CD4-positive, alpha-beta T cell treated with Interleukin-4 for 1 hour (primary cell): Measurements from ENCODE around the gene HMG20B.
A peak's percentile ranks its signal among the peaks of the same experiment; 100 is the strongest.

Source experiments
- DNase-seq, 2 donors: peaks; one replicate each; pipeline ENCODE4 v3.0.0-alpha.2; 2020 to 2022

HMG20B gene

DNA sequence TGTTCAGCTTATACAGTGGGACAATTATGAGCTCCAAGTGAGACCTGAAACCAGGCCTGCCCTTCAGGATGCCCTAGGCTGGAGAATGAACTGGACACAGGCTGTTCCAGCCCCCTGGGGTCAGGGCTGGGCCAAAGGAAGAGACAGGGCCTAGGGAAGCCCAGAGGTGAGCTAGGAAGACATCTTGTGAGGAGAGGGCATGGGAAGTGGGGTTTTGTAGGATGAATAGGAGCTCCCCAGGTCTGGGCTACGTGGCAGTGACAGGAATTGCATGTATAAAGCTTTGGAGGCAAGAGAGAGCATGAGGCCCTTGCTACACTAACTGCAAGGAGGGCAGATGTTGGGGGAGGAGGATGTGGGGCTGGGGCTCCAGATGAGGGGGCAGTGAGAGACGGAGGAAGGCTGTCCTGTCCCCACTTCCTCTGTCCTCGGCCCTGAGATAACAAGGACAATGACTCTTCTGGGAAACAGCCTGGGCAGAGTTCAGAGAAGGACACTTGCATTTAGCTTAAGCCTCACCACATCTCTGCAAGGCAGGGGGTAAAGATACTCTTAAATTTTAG lies 35.4 kb downstream of the HMG20B start:
- DNase-seq, result no peak

DNA sequence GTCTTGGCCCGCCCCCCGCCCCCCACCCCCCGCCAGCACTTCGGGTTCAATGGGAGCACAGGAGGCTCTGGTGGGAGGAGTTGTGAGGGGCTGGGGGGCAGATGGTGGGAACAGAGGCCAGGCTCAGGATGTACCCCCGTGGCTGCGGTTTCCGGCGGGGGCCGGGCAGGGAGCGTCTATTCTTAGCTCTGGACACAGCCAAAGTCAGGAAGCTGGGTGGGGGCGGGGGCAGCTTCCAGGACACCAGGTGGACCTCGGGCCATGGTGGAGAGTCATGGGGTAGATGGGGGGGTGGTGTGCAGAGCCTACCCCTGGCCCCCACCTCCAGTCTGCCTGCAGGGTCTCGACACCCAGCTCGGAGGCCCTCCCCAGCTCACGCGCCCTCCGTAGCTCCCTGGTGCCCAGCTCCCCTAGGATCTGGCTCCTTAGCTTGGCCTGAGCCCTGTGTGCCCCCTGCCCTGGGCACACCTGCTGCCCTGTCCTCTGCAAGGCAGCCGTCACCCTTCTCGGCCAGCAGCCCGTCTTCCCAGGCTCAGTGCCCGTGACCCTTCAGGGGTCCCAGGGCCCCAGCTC lies 36.1 kb downstream of the HMG20B start:
- no peak for DNase-seq

DNA sequence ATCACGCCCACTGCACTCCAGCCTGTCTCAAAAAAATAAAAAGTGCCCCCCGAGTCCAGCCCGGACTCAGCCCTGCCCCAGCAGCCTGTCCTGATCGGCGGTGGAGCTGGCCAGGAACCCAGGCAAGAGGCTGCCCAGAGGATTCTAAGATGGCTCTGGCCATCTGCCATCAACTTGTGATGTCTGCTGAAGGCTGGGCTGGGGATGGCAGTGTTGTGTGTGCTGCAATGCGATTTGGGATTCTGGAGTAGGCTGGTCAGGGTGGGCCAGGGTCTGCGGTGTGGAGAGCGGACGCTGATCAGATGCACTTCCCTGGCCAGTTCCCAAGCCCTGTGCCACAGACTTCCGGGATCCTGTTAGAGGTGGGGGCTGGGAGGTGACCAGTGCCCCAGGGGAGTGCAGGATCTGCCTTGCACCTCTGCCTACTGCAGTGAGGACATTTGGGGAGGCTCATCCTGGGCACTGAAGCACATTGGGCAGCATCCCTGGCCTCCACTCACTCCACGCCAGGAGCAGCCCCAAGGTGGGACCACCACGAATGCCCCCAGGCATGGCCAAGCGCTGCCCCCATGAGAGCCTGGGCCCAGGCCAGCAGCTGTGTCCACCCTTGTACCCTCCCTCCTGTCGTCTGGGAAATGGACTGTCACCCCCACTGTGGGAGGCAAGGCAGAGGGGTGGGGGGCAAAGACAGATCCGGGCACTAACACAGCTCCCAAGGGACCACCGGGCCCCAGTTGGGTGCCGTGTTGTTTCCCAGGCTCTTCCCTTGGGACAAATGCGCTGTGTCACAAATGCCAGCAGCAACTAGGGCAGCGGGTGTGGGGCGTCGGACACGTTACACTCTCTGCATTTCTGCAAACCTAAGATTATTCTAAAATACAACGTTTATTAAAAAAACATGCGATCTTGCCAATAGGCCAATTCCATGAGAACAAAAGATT lies 37.3 kb downstream of the HMG20B start:
- DNase-seq, result no peak

DNA sequence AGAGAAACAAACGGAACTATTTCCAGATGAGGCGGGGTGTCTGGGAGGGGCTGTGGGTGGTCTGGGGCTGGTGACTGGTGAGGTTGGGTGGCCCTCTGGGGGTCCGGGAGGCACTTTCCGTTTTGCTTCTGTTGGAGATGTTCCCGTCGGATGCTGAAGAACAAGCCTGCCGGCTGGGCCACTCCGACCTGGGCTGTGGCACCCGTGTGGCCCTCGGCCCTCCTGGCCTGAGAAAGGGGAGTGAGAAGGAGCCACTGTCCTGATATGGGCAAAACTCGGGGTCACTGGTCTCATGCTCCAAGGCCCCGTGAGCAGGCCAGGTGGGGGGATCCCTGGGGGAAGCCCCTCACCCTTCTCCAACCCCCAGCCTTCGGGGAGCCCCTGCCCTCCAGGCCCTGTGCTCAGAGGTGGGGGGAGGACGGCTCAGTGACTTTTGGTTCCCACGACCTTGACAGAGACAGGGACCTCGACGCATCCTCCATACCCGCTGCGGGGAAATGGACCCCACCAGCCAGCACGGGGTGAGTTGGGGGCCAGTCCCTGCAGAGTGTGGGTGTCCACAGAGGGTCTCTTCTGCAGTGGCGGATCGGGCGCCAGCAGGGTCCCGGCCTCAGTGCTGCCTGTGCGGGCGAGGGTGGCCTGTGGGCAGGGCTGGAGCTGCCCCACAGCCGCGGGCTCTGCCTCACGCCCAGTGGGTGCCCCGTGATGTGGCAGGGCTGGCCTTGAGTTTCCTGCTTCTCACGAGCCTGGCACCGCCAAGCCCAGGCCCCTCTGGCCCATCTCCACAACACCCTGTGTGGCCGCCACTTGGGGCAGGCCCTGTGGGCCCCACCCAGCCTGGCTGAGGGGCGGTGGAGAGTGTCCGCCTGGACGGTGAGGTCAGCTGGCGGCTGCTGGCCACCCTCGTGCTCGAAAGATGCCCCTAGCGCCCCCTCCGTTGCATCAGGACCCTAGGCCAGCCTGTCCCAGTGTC lies 38.3 kb downstream of the HMG20B start:
- no peak for DNase-seq

DNA sequence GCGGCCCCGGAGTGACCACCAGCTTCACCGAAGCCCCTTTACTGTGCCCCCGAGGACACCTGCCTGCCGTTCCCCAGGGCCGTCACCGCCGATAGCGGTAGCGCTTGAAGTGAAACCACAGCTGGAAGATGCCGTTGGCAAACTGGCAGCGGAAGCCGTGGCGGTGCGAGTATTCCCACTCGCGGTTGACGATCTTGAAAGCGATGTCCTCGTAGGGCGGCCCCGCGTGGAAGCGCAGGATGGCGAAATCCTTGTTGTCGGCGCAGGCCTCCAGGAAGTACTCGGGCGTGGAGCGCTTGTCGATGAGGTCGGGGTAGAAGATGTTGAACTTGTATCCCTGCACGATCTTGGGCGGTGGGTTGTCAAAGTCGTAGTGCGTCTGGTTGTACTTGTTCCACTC lies 39.1 kb downstream of the HMG20B start:
- no peak for DNase-seq

DNA sequence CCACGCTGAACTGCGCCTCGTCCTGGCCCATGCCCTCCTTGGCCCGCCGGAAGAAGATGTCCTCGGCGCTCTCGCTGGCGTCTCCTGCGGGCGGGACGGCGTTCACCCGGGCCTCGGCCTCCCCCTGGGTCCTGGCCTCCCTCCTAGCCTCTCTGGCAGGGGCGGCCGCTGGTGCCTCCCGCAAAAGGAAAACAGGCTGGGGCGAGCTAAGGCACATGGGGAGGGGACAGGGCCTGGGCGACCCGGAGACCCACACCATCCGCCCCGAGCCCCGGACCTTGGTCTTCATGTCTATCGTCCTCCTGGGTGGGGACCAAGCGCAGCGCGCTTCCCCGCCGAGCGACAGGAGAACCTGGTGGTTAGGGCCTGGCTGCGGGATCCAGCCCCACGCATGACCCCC lies 39.6 kb downstream of the HMG20B start:
- no peak for DNase-seq

- no peak for DNase-seq
Observed at GRCh38 chr19:3612901-3613741, 40.4 kb downstream of the HMG20B start.

DNA sequence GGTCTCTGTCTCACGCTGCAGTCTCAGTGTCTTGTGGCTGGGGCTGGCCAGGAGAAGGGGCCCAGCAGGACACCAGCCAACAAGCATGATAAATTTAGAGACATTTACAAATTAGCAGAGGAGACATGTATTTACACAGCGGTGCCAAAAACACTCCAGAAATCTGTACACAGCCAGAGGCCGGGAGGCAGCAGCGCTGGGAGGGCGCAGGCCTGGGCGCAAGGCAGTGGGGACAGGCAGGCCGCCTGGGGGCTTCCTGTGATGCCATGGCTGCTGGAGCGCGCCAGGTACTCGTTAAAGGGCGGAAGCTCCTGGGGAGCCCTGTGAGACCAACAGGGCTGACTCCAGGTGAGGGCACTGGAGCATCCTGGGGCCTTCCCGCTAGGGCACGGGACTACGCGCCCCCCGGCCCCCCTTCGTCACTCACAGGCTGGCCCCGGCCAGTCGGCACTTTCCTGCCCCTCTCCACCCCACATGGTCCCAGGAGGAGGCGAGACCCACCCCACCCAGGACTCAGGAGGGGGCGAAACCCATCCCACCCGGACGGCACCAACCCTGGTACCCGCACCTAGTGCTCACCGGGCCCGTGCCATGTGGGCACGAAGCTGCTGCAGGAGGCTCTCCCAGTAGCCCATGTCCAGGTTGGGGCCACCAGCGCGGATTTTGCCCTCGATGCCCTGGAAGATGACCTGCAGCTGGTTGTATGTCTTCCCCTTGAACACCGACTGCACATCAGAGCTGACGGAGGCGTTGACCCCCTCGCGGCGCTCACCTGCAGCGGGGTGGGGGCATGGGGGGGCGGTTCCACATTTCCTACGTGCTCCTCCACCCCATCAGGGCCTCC lies 41.3 kb downstream of the HMG20B start:
- DNase-seq, result no peak

DNA sequence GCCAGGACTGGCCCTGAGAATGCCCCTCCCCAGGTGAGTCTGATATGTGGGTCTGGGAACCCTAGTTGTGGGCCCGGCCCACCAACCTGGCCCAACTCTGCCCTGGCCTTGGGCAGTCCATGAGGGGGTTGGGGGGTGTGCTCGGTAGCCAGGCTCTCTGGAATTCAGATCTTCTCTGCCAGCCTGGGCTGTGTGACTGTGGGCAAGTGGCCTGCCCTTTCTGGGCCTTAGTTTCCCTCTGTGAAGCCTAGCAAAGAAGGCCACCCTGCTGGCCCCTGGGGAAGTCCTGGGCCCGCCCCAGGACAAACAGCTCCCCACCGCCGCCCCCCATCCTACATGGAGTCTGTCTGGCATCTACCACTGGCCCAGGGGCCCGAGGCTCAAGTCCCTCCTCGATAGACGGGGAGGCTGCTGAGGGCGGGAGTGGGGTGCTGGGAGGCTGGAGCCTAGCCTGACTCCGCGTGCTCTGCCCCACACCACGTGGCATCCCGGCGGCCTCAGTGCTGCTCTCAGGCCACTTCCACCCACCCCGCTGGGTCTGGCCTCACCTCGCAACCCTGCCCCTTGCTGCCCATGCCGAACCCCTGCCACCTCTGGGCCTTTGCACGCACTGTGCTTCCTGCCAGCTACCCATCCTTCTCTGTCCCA lies 42.2 kb downstream of the HMG20B start:
- no peak for DNase-seq

- no peak for DNase-seq
Observed at GRCh38 chr19:3615524-3616135, 42.9 kb downstream of the HMG20B start.

DNA sequence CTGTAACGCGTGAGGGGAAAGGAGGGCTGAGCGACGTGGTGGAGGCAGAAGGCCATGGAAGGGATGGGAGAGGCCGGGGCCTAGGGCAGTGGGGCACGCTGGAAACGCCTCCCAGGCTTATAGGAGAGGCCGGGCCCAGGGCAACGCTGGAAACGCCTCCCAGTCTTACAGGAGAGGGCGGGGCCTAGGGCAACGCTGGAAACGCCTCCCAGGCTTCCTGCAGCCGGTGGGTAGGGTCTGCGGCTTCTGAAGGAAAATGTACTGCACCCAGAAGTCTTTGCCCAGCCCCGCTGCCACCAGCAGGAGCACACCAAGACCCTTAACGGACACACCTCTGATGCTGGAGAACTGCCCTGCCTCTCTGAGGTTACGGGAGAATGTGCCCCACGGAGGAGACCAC lies 44.7 kb downstream of the HMG20B start:
- no peak for DNase-seq

GRCh38 chr19:3618144-3618810 lies 45.5 kb downstream of the HMG20B start:
- DNase-seq, result peak; percentile 41 to 45

DNA sequence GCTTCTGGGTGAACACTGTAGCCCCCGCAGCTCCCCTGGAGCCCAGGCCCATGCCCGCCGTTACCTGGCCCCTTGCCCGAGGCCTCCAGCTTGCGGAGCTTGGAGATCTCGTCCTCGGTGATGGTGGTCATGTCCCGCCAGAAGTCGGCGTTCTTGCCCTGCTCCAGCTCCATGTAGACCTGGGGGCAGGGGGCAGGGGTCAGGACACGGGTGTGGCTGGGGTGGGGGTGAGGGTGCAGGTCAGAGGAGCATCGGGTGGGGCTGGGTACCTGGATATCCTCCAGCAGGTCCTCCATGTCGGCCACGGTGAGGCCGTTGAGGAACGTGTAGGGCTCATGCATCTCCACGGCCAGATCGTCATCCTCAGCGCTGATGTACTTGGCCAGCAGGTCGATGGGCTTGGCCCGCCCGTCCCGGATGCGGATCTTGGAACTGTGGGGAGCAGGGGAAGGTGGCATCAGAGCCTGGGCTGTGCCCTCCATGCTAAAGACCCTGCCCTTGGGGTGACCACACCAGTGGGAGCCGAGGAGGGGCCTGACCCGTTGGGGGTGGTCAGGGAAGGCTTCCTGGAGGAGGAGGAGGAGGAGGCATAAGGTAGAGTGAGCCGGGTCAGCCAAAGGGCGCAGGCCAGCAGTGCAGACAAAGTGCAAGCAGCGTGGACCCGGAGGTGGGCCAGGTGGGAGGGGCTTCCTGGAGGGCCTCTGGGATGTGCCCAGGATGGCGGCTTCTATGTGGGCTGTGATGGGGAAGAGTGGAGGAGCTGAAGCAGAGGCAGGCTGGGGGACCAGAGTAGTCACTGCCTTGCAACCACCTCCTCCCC lies 46.3 kb downstream of the HMG20B start:
- no peak for DNase-seq

DNA sequence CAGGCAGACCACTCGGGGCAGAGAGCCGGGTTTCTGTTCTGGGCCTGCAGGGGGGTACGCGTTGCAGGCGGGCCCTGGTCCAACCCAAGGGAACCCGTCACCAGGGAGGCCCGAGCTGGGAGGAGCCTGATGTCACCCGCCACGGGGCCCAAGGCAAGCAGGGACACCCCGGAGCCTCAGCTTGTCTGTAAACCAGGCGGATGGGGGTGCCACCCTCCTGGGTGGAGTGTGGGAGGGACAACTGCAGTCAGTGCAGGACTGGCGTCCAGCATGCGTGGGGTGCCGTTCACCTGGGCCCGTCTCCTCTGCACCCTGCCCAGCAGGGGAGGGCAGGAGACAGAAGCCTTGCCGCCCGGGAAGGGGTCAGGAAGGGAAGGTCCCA lies 46.9 kb downstream of the HMG20B start:
- DNase-seq, result no peak

DNA sequence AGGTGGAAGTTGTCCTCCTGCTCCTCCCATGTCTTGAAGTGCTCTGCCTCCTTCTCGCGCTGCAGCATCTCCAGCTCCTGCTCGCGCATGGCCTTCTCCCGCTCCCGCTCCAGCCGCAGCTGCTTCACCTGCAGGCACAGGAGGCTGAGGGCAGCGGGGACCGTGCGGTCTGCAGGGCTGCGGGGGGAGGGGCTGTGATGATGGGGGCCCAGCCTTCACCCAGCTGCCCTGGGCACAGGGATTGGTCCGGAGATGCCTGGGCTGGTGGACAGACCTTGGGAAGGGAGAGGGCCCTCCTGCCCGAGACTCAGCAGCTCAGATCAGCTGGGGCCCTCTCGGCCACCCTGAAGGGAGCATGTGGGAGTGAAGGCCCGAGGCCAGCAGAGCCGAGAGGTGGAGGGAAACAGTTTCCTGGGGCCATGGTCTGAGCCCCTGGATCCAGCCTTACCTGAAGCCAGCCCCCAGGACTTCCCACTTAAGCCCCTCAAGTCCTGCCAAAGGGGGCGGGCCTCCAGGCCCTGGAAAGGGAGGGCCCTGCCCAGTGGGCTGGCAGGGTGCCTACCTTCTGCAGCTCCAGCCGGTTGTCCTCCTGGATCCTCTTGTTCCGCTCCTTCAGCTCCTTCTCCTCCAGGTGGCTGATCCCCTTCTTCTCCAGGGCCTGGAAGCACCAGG lies 47.5 kb downstream of the HMG20B start:
- DNase-seq, result no peak

DNA sequence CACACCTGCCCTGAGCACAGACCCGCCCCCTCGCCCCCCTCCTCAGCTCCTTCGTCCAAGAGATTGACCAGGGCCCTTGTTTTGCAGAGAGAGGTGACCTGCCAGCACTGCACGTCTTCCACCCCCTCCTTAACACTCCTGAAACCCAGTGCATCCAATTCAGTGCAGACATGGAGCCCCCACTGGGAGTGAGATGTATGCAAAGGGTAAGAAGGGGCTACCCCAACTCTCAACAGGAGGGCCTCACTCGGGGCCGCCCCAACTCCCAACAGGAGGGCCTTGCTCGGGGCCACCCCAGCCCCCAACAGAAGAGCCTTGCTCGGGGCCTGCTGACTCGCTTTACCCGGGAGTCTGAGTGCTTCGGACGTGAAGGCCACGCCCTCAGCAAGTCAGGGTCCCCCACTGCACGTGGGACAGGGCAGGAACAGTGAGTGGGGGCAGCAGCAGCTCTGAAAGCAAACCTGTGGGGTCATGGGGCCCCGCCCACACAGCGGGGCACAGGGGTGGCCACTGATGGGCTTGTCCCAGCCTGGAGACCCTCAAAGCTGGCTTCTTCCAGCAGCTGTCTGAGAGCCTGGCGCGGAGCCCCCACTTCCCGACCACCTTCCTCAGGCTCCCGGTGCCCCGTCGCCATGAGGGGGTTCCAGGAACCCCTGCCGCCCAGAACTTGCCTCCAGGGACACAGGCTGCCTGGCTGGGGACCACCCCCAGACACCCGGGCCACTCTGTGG lies 48.2 kb downstream of the HMG20B start:
- DNase-seq, result no peak

DNA sequence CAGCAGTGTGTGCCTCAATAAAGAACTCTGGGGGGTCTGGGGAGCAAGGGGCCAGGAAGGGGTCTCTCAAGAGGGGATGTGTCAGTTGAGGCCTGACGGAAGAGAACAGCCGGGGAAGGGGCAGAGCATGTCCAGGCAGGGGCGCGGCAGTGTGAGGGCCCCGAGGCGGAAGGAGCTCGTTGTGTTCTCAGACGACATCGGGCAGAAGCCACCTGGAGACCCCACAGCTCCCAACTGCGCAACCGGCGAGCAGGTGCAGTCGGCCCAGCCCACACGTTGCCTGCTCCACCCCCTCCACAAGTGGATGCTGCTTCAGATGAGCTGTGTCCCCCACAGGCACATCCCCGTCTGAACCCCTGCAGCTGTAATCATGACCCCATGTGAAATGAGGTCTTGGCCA lies 48.9 kb downstream of the HMG20B start:
- DNase-seq, result no peak
